GM19239 (cell line): ENCODE results near the gene MAP4K2.

Source experiments
- DNase-seq: peaks from one replicate; pipeline ENCODE4 v3.0.0; 2011; ENCODE audit warnings: low spot score; ENCODE audit not compliant: insufficient read length
- FAIRE-seq: peaks from 2 replicates; lab custom pipeline; 2011; peaks lifted over from hg19 to GRCh38; lab: Jason Lieb, UNC

MAP4K2 gene

GRCh38 chr11:64794526-64794925, 8.5 kb downstream of the MAP4K2 start:
- DNase-seq (no peak), FAIRE-seq (no peak)

DNA sequence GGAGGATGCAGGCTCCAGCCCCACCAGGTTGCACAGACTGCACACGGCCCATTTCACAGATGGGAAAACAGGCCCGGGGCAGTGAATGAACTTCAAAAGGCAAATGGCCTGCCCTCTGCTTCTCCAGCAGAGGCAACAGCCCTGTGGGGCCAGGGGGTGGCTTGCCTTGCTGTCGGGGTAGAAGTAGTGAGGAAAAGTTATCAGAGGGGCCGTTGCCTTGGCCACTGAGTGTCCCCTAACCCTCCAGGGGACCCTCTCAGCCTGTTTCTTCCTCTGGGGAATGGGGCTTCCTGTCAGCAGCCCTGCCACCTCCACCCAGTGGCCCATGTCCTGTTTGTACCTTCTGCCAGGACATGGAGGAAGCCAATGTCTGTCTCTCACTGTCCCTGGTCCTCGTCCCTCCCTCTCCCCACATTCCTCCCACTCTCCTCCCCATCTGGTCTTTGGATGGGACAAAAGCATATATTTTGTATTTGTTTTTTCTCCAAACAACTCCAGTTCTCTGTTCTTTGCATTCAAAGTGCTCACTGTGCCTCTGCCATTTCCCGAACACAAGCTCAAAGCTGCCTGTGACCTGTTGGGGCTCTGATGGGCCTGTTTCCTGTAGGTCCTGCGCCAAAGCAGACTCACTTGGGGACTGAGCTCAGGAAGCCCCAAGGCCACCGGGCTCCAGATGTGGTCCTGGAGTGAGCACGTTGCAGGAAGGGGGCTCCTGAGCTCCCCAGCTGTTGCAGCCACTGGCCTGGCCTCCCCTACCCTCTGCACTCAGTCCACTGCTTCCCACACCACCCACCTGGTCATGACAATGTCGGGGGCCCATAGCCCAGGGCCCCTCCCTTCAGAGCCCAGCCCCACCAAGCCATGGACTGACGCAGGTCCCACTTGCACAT, 9.5 kb downstream of the MAP4K2 start:
- no peak for FAIRE-seq

GRCh38 chr11:64792482-64792881, 10.5 kb downstream of the MAP4K2 start:
- no peak for FAIRE-seq
- DNase-seq, result no peak

More for the DNA sequence above, 9.5 kb downstream of the MAP4K2 start:
- DNase-seq, result no peak

DNA sequence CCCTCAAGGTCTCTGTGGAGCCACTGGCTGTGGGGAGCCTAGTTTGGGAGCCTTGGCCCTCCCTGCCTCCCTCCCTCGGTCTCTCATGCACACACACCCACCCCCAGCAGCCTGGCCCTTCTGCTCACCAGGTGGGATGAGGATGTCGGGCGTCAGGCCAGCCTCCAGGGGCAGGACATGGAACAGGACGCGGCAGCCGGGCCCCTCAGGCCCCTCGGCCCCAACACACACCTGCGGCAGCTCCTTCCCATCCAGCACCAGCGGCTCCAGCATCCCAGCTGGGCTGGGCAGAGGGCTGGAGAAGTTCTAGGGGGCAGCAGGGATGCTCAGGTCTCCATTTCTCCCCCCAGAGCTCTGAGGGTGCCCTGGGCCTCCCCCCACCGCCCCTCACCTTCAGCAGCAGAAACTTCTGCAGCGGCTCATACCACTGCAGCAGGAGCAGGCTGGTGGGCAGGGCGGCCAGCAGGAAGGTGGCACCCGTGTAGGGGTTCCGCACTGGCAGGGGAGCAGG, 11.2 kb downstream of the MAP4K2 start:
- DNase-seq (no peak), FAIRE-seq (no peak)

- DNase-seq (no peak), FAIRE-seq (no peak)
Observed at GRCh38 chr11:64790205-64791095, 12.6 kb downstream of the MAP4K2 start.

DNA sequence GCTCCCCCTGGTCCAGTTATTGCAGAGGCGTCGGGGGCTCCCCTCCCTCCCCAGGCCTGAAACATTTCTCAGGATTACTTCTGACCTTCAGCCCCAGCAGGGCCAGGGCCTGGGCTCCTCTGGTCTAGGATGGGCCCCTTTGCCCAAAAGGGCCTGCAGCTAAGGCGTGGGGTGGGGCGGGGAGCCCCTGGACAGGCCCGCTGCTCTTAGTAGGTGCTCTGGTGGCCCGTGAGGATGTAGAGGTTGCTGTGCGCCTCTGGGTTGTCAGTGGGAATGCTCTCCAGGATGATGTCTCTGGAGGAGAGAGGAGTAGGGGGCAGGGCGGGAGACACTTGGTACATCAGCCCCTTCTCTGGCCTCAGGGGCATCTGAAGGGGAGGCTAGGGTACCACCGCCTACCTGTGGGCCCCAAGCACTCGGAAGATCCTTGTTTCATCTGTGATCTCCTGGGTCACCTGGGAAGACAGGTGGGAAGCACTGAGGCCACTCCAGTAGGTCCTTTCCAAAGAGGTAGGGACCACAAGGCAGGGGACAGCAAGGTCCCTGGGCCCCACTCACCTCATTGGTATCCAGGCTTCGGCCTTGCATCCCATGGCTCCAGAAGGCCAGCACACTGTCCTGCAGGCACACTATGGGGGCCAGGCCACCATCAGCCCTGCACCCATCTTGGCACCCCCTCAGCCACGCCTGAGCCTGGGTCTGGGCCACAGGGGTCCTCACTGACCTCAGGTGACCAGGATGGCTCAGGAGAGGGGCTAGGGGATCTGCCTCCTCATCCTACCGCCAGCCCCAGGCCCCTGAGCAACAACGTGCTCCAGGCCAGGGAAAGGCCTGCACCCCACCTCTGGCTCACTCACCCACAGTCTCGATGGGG, 13.4 kb downstream of the MAP4K2 start:
- FAIRE-seq (no peak), DNase-seq (no peak)

- DNase-seq (no peak), FAIRE-seq (no peak)
Observed at GRCh38 chr11:64788321-64789215, 14.4 kb downstream of the MAP4K2 start.

GRCh38 chr11:64787526-64788320, 15.3 kb downstream of the MAP4K2 start:
- peak; percentile 77 for DNase-seq
- FAIRE-seq, result peak; percentile 11

GRCh38 chr11:64786308-64786707, 16.7 kb downstream of the MAP4K2 start:
- DNase-seq (no peak), FAIRE-seq (no peak)

- FAIRE-seq (no peak), DNase-seq (no peak)
Observed at GRCh38 chr11:64784813-64785581, 18.0 kb downstream of the MAP4K2 start.

GRCh38 chr11:64778473-64779298, 24.3 kb downstream of the MAP4K2 start, which contains the start of gene SF1:
Gene SF1, minus strand, starts transcription at chr11:64778542. Its CDS starts 150 bp downstream, at chr11:64778392.
- peak; percentile 92 for DNase-seq
- FAIRE-seq, result peak; percentile 97

- FAIRE-seq (no peak), DNase-seq (no peak)
Observed at GRCh38 chr11:64778223-64778472, 24.9 kb downstream of the MAP4K2 start.

DNA sequence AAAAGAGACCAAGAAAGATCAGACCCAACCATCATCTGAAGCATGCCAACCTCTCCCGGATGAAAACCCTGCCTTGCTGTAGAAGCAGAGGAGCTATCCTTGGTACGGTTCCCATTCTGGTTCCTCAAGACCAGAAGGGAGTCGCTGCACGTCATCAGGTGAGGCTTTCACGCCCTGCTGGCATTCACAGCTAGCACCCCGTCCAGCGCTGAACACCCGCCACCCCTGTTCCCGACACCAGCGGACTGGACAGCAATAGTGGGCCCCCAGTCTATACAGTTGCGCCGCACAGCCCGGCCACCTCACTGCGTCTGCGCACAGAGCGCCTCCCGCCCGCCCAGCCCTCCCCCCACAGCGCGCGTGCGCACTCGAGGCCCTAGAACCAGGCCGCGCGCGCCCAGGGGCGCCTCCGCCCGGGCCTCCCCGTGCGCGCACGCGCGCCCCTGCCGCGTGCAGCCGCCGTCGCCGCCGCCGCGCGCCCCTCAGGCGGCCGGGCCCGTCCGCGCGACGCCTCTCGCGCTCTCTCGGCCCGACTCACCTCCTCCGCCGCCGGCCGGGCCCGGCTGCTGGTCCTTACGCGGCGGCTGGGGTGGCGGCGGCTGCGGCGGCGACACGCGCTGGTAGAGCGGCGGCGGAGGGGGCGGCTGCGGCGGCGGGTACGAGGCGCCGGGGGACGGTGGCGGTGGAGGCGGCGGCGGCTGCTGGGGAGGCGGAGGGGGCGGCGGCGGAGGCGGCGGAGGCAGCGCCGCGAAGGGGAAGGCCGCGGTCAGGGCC, 25.4 kb downstream of the MAP4K2 start:
- peak; percentile 71 for DNase-seq
- peak; percentile 65 for FAIRE-seq

- DNase-seq (no peak), FAIRE-seq (no peak)
Observed at GRCh38 chr11:64776875-64777274, 26.1 kb downstream of the MAP4K2 start.

DNA sequence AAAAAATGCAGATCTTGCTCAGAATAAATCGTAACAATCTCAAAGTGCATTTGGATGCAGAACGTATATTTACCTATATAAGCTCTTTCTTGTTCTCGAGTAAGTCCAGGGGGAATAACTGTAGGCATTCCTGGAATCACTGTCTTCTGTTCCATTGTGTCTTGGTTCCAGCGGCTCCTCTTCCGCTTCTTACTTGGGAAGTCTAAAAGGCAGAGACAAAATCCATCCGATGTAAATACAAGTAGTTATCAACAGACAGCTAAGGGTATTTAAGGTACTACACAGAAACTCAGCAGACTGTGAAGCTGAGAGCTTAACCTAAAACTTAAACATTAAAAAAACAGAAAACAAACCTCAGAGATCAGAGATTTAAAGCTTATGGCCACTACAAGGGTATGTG, 26.6 kb downstream of the MAP4K2 start:
- no peak for DNase-seq
- FAIRE-seq, result no peak

DNA sequence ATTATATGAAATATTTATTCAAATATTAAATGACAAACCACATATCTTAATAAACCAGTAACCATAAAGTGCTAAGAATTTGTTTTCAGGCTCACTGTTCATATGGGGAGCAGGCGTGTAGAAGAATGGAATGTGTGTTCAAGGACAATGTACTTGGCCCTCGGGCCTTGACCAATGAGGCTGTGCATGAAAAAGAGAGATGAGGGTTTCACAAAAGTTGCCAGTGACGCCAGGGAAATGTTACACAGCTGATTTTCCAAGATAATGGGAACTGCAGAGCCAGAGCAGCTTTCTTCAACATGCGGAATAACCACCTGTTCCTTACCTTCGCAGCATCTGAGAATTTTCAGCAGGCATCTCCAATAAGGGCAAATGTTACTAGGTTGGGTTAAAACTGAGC, 28.9 kb downstream of the MAP4K2 start:
- DNase-seq (no peak), FAIRE-seq (no peak)
